Measurements from ENCODE around the gene JOSD2. TPM values are rescaled to one million over a fixed set of nuclear protein-coding genes. Genes with fewer than 3 reads are reported as not detected.
A peak's percentile ranks its signal among the peaks of the same experiment; 100 is the strongest.

Gene JOSD2
- total and polyA plus RNA-seq, 9 of the 15 experiments (the other 6 are each of a cell fraction or from before 2014, with no cell fraction given): 0.06 to 14.4 (median 3.1) TPM

DNA sequence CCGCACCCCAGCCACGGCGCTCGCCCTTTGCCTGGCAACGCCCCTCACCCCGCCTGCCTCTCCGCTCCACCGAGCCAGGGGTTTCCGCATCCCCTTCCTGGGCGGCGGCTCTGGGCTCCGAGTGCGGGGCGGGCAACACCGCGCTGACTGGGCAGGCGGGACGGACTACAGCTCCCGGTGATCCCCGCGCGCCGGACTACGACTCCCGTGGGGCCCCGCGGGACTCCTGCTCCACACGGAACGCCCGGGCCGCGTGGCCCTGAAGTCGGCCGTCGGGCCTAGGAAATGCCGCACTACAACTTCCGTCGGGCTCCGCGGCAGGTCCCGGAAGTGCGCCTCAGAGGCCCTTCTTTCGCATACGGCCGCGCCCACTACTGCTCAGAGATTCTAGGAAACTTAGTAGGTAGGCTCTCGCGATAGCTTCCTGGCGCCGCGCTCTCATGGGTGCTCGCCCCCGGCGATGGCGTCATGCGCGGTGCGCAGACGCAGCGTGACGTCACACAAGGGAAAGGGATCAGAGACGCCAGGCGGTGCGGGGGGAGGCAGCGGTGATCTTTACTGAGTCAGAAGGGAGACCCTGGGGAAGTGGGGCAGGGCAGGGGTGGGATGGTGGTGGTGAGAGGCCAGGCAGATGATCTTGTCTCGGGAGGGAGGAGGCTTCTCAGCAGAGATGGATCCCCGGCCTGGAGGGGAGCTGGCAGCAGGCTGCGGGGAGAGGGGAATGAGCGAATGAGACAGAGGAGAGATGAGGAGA, at the start of gene JOSD2 (continued):
- TF ChIP-seq, protein P1, sequence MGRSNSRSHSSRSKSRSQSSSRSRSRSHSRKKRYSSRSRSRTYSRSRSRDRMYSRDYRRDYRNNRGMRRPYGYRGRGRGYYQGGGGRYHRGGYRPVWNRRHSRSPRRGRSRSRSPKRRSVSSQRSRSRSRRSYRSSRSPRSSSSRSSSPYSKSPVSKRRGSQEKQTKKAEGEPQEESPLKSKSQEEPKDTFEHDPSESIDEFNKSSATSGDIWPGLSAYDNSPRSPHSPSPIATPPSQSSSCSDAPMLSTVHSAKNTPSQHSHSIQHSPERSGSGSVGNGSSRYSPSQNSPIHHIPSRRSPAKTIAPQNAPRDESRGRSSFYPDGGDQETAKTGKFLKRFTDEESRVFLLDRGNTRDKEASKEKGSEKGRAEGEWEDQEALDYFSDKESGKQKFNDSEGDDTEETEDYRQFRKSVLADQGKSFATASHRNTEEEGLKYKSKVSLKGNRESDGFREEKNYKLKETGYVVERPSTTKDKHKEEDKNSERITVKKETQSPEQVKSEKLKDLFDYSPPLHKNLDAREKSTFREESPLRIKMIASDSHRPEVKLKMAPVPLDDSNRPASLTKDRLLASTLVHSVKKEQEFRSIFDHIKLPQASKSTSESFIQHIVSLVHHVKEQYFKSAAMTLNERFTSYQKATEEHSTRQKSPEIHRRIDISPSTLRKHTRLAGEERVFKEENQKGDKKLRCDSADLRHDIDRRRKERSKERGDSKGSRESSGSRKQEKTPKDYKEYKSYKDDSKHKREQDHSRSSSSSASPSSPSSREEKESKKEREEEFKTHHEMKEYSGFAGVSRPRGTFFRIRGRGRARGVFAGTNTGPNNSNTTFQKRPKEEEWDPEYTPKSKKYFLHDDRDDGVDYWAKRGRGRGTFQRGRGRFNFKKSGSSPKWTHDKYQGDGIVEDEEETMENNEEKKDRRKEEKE (IDR thresholded peaks at IDR 0.05; ENCODE audit: borderline replicate concordance in 1 of 2, control insufficient read depth in 1 of 2, low read depth in 2 of 2, low read length in 1 of 2): 0 out of 4 replicates have a peak, but pooled peaks of 1 of the 2 experiments have one; percentile 59
- TF ChIP-seq, protein P2, sequence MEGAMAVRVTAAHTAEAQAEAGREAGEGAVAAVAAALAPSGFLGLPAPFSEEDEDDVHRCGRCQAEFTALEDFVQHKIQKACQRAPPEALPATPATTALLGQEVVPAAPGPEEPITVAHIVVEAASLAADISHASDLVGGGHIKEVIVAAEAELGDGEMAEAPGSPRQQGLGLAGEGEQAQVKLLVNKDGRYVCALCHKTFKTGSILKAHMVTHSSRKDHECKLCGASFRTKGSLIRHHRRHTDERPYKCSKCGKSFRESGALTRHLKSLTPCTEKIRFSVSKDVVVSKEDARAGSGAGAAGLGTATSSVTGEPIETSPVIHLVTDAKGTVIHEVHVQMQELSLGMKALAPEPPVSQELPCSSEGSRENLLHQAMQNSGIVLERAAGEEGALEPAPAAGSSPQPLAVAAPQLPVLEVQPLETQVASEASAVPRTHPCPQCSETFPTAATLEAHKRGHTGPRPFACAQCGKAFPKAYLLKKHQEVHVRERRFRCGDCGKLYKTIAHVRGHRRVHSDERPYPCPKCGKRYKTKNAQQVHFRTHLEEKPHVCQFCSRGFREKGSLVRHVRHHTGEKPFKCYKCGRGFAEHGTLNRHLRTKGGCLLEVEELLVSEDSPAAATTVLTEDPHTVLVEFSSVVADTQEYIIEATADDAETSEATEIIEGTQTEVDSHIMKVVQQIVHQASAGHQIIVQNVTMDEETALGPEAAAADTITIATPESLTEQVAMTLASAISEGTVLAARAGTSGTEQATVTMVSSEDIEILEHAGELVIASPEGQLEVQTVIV (CRISPR knock-in tag; IDR thresholded peaks at IDR 0.05; ENCODE audit: borderline replicate concordance): no peak
- TF ChIP-seq, protein P3, sequence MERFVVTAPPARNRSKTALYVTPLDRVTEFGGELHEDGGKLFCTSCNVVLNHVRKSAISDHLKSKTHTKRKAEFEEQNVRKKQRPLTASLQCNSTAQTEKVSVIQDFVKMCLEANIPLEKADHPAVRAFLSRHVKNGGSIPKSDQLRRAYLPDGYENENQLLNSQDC (CRISPR knock-in tag; IDR thresholded peaks at IDR 0.05): peak; percentile 81; the same call in 1 of the 2 replicates
- peak; percentile 96 for TF ChIP-seq OTX1 (CRISPR knock-in tag; IDR thresholded peaks at IDR 0.05)
- peak; percentile 81 for TF ChIP-seq MBD2 (IDR thresholded peaks at IDR 0.05; ENCODE audit: borderline replicate concordance, low read depth)
- TF ChIP-seq, protein P4, sequence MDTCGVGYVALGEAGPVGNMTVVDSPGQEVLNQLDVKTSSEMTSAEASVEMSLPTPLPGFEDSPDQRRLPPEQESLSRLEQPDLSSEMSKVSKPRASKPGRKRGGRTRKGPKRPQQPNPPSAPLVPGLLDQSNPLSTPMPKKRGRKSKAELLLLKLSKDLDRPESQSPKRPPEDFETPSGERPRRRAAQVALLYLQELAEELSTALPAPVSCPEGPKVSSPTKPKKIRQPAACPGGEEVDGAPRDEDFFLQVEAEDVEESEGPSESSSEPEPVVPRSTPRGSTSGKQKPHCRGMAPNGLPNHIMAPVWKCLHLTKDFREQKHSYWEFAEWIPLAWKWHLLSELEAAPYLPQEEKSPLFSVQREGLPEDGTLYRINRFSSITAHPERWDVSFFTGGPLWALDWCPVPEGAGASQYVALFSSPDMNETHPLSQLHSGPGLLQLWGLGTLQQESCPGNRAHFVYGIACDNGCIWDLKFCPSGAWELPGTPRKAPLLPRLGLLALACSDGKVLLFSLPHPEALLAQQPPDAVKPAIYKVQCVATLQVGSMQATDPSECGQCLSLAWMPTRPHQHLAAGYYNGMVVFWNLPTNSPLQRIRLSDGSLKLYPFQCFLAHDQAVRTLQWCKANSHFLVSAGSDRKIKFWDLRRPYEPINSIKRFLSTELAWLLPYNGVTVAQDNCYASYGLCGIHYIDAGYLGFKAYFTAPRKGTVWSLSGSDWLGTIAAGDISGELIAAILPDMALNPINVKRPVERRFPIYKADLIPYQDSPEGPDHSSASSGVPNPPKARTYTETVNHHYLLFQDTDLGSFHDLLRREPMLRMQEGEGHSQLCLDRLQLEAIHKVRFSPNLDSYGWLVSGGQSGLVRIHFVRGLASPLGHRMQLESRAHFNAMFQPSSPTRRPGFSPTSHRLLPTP (IDR thresholded peaks at IDR 0.05; ENCODE audit: borderline replicate concordance, extremely low read depth, insufficient read length): no peak
- TF ChIP-seq, protein P5, sequence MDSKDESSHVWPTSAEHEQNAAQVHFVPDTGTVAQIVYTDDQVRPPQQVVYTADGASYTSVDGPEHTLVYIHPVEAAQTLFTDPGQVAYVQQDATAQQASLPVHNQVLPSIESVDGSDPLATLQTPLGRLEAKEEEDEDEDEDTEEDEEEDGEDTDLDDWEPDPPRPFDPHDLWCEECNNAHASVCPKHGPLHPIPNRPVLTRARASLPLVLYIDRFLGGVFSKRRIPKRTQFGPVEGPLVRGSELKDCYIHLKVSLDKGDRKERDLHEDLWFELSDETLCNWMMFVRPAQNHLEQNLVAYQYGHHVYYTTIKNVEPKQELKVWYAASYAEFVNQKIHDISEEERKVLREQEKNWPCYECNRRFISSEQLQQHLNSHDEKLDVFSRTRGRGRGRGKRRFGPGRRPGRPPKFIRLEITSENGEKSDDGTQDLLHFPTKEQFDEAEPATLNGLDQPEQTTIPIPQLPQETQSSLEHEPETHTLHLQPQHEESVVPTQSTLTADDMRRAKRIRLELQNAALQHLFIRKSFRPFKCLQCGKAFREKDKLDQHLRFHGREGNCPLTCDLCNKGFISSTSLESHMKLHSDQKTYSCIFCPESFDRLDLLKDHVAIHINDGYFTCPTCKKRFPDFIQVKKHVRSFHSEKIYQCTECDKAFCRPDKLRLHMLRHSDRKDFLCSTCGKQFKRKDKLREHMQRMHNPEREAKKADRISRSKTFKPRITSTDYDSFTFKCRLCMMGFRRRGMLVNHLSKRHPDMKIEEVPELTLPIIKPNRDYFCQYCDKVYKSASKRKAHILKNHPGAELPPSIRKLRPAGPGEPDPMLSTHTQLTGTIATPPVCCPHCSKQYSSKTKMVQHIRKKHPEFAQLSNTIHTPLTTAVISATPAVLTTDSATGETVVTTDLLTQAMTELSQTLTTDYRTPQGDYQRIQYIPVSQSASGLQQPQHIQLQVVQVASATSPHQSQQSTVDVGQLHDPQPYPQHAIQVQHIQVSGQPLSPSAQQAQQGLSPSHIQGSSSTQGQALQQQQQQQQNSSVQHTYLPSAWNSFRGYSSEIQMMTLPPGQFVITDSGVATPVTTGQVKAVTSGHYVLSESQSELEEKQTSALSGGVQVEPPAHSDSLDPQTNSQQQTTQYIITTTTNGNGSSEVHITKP (IDR thresholded peaks at IDR 0.05; ENCODE audit: partially characterized antibody): peak; percentile 38
